Hepatocyte (in vitro differentiated cells): ENCODE results near the gene NR2C2.

Experiments
- CTCF ChIP-seq: fragments of 200-600 bp; sonication (generic); IDR thresholded peaks from 2 replicates; pipeline ENCODE4 v1.5.1; 2016; ENCODE audit warnings: antibody characterized with exemption, mild to moderate bottlenecking; ENCODE audit not compliant: poor library complexity
- EZH2 ChIP-seq: fragments of 200-600 bp; sonication (generic); IDR thresholded peaks from 2 replicates; pipeline ENCODE4 v1.6.1; 2016; ENCODE audit warnings: antibody characterized with exemption, mild to moderate bottlenecking, borderline replicate concordance
- EZH2phosphoT487 ChIP-seq: fragments of 200-600 bp; sonication (generic); IDR thresholded peaks from one replicate; pipeline ENCODE4 v1.6.1; 2018; ENCODE audit warnings: antibody characterized with exemption, mild to moderate bottlenecking, low read depth, moderate library complexity; ENCODE audit not compliant: unreplicated experiment, severe bottlenecking

GRCh38 chr3:14957153-14957552 is 9.8 kb downstream of the NR2C2 start:
- no peak for TF ChIP-seq CTCF
- TF ChIP-seq EZH2: no peak
- TF ChIP-seq EZH2phosphoT487: no peak
